Bone marrow (tissue), 2 donors: ENCODE results near the gene PRKX.
"Not testable (repeated sequence)": the region's sequence is repeated elsewhere in the genome, so short reads cannot be mapped to it uniquely, and the experiment has no call there.

ENCODE experiments used
- DNase-seq, 2 donors: peaks; one replicate each; lab custom pipeline; 2025; lab: John Stamatoyannopoulos, UW

The PRKX gene

DNA sequence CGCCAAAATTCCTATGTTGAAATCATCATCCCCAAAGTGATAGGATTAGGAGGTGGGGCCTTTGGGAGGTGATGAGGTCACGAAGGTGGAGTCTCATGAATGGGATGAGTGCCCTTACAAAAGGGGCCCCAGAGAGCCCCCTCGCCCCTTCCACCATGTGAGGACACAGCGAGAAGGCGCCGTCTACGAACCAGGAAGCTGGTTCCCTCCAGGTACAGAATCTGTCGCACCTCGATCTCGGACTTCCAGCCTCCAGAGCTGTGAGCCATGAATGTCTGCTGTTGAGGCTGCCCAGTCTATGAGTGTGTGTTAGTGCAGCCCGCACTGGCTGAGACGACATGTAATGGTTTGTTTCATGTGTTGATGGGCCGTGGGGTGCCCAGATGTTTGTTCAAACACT, 60.3 kb downstream of the PRKX start:
- DNase-seq = no peak

GRCh38 chrX:3651277-3651676, 62.2 kb downstream of the PRKX start:
- no peak for DNase-seq

- no peak for DNase-seq
Observed at GRCh38 chrX:3648084-3648483, 65.4 kb downstream of the PRKX start.

DNA sequence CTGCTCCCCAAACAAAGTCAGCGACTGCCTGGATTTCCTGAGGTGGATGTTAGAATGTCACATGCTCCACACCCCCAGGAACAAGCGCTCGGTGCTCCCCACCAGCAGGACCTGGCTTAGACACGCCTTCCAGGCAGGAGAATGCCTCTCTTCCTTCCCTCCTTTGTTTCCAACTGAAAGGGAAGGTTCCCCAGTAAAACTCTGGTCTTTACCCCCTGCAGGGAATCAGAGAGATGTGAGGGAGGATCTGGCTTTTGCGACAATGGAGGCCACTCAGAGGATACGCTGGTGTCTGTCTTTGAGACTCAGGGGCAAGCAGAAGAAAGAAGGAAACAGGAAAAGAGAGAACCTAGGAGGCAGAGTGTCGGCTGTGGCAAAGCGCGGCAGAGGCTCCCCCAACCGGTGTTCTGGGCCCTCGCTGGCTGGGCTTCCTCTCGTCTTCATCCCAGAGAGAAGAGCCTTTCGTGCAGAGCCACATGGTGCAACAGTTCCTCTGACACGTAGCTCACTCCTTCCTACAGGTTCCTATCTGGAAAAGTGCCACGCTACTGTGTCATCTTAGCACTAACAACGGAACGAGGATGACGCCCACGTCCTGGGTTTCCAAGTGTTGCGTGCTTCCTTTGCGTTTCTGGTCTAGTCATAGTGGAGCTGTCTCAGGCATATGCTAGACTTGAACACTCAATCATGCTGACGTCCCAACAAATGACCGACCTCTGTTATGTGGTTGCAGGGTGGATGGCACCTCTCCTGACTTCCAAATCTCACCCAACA, 73.4 kb downstream of the PRKX start:
- DNase-seq = not testable (repeated sequence)

DNA sequence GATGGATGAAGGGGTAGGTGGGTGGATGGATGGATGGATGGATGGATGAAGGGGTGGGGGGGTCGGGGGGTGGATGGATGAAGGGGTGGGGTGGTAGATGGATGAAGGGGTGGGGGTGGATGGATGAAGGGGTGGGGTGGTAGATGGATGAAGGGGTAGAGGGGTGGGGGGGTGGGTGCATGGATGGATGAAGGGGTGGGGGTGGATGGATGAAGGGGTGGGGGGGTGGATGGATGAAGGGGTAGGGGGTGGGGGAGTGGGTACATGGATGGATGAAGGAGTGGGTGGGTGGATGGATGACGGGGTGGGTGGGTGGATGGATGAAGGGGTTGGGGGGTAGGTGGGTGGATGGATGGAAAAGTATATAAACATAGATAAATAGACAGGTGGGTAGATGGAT, 74.2 kb downstream of the PRKX start:
- no peak for DNase-seq

- DNase-seq = no peak
Observed at GRCh38 chrX:3638280-3638873, 75.1 kb downstream of the PRKX start.

- no peak for DNase-seq
Observed at GRCh38 chrX:3636803-3637202, 76.6 kb downstream of the PRKX start.

- no peak for DNase-seq
Observed at GRCh38 chrX:3631196-3631595, 82.3 kb downstream of the PRKX start.

DNA sequence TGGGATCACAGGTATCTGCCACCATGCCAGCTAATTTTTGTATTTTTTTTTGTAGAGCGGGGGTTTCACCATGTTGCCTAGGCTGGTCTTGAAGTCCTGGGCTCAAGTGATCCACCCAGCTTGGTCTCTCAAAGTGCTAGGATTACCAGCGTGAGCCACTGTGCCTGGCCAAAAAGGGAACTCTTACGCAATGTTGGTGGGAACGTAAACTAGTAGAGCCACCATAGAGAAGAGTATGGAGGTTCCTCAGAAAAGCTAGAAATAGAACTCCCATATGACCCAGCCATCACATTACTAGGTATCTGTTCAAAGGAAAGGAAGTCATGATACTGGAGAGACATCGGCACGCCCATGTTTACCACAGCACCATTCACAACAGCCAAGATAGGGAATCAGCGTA, 85.9 kb downstream of the PRKX start:
- no peak for DNase-seq

DNA sequence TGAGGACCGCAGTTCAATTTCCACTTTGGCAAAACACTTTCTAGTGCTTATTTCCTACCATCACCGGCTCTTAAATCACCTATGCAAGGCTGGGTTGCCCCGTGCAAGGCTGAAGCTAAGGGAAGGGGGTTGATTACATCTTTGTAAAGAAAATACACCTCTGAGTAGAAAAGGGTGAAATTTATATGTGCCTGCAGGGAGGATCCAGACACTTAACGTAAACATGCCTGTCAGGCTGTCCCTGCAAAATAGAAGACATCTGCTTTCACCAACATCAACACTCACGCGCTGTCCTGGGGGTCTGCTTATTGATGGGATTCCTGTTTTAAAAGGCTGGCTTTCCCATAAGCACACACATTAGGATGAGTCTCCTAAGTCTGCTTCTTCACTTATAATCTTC, 92.0 kb downstream of the PRKX start:
- no peak for DNase-seq

- not testable (repeated sequence) for DNase-seq
Observed at GRCh38 chrX:3611744-3612143, 101.7 kb downstream of the PRKX start.

DNA sequence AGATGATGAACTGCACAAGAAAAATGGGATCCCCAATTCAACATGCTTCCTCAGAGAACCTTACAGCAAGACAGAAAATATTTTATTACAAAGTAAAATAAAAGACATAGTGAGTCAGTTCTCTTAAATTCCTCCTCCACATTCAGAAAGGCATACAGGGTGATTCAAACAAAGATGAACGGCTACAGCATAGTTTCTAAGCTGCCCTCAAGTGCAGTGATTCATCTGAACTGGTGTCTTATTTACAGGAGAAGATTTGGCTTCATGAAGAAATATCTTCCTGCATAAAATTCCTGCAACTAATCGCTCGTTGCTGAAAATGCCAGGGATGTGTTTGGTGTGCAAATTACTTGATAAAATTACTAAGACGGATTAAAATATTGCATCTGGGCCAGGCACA, 103.6 kb downstream of the PRKX start:
- no peak for DNase-seq

DNA sequence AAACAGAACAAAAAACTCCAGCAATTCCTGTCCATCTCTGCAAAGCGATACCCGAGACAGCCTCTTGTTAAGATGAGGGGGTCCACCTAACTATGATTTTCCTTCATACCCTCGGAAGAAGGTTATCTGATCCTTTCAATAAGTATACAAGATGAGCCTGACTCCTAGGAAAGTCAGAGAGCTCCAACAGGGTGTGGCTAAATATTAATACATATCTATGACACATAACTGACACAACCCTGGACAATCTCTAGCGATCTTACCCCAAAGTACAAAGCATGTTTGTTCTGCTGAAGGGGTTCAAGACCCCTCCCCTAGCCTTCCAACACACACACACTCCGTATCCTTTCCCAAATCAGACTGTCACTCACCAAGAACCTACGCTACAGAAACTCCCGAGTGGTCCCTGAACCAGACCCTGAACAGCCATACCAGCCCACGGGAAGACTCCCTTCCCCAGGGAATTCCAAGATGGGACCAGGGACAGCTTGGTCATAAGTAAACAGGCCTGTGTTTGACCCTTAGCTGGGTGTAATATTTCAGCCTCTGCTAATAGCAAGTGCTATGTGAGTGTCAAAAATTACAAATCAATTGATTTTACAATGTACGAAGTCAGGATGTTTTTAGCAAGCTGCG, 110.3 kb downstream of the PRKX start:
- no peak for DNase-seq

DNA sequence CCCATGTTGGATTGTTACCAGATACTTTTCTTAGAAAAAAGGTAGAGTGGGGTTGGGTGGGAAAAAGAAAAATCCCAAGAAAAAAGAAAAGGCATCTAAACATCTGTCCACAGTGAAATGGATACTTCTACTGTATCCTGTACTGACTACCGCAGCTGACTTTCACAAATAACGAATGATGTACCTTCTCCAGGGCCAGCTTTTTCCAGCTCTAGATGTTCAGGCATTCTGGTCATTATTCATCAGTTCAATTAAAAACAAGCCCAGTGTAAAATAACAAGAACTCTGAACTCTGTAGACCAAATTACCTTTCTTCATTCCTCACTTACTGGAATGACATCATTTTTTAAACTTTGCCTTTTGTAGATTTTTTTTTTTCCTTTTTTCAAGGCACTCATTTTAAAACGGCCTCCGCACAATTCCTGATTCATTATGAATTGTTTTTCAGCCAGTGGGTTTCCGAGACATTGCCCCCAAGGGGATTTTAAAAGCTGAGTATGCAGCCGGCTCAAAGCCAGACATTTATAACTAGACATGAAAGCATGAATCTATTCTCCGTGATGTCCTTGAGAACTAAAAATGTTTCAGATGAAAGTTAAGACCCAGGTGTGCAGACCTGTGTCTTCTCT, 113.5 kb downstream of the PRKX start:
- no peak for DNase-seq

- DNase-seq = no peak
Observed at GRCh38 chrX:3598709-3599108, 114.7 kb downstream of the PRKX start.

DNA sequence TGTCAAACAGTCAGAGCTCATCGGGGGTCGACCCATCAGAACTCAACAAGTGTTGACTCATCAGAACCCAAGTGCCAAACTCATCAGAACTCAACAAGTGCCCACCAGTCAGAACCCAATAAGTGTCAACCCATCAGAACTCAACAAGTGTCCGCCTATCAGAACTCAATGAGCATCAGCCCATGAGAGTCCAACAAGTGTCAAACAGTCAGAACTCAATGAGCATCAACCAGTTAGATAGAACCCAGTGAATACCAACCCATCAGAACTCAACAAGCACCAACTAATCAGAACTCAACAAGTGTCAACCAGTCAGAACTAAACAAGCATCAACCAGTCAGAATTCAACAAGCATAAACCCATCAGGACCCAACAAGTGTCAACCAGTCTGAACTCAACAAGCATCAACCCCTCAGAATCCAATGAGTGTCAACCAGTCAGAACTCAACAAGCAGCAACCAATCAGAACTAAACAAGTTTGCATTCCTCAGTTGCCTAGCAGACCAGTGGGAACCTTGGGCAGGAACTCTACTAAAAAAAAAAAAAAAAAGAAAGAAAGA, 115.3 kb downstream of the PRKX start:
- no peak for DNase-seq

GRCh38 chrX:3592184-3592583, 121.3 kb downstream of the PRKX start:
- DNase-seq = no peak

DNA sequence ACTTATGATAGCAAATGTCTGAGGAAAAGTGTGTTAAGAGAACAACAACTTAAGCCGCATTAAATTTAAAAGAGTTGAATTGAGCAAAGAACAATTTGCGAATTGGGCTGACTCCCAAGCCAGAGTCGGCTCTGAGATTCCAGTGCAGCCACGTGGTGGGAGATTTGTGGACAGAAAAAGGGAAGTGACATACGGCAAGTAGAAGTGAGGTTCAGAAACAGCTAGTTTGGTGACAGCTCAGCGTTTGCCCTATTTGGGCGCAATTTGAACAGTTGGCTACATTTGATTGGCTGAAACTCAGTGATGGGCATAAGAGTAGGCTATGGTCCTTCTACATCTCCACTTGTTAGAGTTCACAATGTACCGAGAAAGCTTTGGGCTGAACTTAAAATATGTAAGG, 124.0 kb downstream of the PRKX start:
- DNase-seq = no peak

- no peak for DNase-seq
Observed at GRCh38 chrX:3585719-3586118, 127.7 kb downstream of the PRKX start.

GRCh38 chrX:3584415-3584996, 128.9 kb downstream of the PRKX start:
- no peak for DNase-seq

DNA sequence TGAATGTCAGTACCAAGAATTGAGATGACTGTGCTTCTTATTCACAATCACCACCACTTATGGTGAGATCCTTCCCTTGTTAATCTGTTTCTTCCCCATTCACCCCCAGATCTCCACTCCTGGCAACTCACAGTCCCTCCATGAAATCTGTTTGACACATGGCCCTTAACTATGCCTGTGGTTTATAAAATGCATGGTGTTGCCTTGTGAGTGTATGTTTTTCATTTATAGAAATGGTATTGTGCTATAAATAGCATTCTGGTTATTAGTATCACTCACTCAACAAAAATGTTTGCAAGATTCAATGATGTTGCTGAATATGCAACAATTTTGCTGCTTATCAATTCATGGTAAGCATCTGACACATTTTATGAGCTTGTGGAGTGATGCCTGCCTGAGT, 131.0 kb downstream of the PRKX start:
- no peak for DNase-seq

- DNase-seq = no peak
Observed at GRCh38 chrX:3581609-3582108, 131.8 kb downstream of the PRKX start.
